Activated CD8-positive, alpha-beta memory T cell treated with anti-CD3 and anti-CD28 coated beads for 4 hours (primary cell): Measurements from ENCODE around the gene ZNF488.

Experiments used
- DNase-seq, 2 donors: peaks; one replicate each; pipeline ENCODE4 v3.0.0-alpha.2; 2020; ENCODE audit warnings: low read depth in 2 of 2

Gene ZNF488

GRCh38 chr10:47330366-47330765, 53.7 kb downstream of the ZNF488 start:
- no peak for DNase-seq

GRCh38 chr10:47329855-47330254, 54.2 kb downstream of the ZNF488 start:
- DNase-seq, result no peak

DNA sequence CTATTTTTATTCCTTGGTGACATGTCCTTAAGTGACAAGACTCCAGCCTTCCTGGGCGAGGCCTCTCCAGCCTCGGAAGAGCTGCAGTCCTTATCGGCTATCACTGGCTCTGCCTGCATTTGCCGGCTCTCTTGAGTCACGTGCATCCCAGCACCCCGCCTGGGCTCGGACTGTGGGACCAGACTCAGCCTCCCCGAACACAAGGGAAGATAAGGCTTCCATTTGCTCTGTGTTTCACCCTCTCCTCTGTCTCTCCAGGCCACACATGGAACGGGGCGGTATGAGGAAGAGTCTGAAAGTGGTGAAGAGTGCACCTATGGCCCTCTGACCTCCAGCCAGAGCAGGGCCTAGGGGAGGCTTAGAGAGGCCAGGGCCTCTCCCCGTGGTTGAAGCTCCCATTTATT, 57.2 kb downstream of the ZNF488 start:
- no peak for DNase-seq

DNA sequence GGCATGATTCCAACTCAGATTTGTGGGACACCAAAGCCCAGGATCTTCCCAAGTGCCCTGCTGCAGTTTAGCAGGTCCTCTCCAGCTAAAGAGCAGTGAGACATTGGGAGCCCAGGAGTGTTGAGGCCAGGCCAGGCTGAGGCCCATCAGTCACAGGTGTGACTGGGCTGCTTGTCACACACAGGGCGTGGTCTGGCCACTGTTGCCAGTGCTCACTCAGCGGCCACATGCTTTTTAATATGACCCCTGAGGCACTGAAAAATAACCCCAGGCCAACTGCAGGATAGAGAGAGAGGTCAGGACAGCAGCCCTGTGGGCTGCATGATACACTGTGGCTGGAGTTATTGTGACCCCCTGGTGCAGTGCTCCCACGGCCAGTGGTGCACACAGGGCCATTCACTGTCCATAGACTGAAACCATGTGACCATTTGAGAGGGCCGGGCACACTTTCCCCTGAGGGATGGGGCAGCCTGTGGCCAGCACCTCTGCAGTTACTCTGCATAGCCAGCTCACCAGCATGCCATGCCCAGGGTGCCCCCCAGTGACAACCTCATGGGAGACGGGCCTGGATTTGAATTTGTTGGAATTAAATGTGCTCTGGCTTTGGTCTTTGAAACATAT, 57.7 kb downstream of the ZNF488 start:
- DNase-seq, result no peak

- no peak for DNase-seq
Observed at GRCh38 chr10:47325303-47326291, 58.5 kb downstream of the ZNF488 start.

GRCh38 chr10:47323636-47324296, 60.3 kb downstream of the ZNF488 start:
- no peak for DNase-seq

DNA sequence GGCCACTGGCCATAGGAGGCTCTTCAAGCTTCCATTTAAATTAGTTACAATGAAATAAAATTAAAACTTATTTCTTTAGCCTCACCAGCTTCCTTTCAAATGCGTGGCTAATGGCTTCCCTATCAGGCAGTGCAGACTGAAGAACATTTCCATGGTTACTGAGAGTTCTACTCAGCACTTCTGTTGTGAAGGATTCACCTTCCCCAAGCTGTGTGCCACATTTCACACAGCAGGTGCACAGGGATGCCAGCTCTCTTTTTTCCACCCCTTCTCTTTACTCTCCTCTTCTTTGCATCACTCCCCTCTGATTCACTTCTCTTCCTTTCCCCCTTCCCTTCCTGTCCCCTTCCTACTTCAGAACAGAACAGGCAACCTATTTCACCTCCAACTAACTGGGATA, 61.0 kb downstream of the ZNF488 start:
- DNase-seq, result no peak

DNA sequence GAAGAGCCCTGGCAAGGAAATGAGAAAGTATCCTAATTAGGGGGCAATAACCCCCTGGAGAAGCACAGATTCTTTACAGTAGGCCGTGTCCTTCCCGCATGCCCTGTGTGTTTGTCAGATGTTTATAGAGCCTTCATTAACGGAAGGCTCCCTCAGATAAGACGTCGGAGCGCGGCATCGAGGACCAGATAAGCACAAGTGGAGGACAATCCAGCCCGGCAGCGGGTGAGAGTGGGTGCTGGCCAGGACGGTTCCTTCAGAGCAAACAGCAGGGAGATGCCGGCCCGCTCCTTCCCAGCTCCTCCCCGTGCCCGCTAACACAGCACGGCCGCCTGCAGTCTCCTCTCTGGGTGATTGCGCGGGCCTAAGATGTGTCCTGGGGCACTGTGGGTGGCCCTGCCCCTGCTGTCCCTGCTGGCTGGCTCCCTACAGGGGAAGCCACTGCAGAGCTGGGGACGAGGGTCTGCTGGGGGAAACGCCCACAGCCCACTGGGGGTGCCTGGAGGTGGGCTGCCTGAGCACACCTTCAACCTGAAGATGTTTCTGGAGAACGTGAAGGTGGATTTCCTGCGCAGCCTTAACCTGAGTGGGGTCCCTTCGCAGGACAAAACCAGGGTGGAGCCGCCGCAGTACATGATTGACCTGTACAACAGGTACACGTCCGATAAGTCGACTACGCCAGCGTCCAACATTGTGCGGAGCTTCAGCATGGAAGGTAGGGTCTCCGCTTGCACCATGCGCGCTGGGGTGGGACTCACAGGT, 61.6 kb downstream of the ZNF488 start, which contains the start of gene GDF2:
TSS of gene GDF2 (plus strand) at position 155 of the 762 bp plus-strand sequence. CDS start at position 370, 215 bp downstream.
- no peak for DNase-seq

DNA sequence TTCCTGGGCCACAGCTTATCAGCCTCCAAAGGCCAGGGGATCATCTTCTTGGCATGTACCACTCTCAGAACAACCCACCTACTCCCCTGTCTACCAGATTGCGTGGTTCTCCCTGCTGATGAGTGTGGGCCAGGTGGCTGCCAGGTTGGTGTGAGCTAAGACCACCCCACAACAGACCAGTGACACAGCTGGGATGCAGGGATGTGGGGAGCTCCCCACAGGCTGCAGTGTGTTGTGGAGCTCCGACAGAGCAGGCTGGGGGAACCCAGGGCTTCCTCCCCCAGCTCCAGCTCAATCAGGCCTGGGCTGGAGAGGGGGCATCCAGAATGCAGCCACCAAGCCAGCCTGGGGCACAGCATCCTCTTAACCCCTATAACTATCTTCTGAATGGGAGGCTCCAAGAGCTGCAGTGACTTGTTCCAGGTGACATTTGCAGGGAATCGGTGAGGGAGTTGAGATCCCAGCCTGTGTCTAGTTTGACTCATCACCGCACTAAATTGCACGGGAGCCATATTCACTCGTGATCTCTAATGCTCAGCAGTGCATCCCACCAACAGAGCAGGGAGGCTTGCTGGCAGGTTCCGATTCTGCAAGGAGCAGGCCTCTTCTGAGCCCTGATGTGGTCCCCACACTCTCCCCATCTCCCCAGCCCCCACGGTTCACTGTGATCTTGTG, 62.4 kb downstream of the ZNF488 start:
- no peak for DNase-seq

GRCh38 chr10:47320812-47321211, 63.3 kb downstream of the ZNF488 start:
- no peak for DNase-seq

DNA sequence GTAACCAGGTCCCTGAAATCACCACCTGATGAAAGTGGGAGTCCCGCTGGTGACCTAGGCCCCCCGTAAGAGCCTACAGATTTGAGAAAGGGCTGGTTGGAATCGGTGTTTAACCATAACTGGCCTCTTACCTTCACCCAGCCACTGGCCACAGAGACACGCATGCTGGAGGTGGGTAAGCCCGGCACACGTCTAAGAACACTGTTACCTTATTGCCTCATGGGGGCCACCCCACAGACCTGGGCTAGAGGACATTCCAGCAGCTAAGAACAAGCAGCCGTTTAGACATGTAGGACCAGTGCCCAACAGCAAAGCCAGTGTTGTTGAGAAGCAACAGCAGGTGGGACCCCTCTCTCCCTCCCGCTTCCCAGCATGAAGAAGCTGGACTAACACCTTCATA, 64.3 kb downstream of the ZNF488 start:
- DNase-seq, result no peak

- no peak for DNase-seq
Observed at GRCh38 chr10:47318706-47319105, 65.4 kb downstream of the ZNF488 start.

DNA sequence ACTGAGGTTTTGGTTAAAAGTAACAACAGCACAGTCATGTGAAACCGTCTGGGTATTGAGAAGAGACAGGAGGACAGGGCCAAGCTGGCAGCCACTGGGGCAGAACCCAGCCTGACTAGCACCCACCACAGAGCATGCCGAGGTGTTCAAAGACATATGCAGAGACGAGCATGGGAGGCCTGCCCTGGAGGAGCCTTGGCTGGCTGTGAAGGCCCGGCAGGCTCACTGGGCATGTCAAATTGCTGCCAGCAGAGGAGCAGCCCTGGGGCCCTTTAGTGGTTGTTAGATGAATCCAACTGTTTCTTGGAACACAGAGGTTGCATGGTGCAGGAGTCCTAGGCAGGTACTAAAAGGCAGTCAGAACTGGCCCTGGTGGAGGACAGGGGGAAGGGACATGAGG, 66.8 kb downstream of the ZNF488 start:
- no peak for DNase-seq

DNA sequence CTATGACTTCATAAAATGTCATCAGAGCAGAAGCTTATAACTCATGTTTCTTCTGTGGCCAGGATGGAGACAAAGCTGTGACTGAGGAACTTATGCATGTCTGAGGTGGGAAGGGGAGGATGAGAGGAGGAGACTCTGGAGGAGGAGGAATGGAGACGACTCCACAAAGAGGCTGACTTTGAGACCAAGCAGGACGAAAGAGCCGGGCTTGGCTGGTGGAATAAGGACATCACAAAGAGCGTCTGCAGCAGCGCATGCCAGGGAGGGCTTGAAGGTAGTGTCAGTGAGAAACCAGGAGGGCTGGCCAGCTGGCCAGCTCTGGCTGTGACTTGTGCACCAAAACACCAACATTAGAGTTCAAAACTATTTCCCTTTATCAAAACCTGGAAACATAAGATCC, 68.0 kb downstream of the ZNF488 start:
- DNase-seq, result no peak
